Thoracic aorta (tissue), 2 donors: ENCODE measurements around the gene COPZ2. TPM values are rescaled to one million over a fixed set of nuclear protein-coding genes. Genes with fewer than 3 reads are reported as not detected.

Source experiments
- ATAC-seq: fragments of 150-250 bp; one replicate; pipeline ENCODE4 v1.8.0; 2017; ENCODE audit warnings: low read depth; ENCODE audit not compliant: insufficient number of reproducible peaks, low FRiP score
- DNase-seq: peaks from one replicate; pipeline ENCODE4 v3.0.0-alpha.2; 2020; ENCODE audit warnings: low spot score
- H3K27ac ChIP-seq, 2 donors: fragments of 200-600 bp; sonication (generic); 1 replicate in 1 of 2; 2 replicates in 1 of 2; pipeline ENCODE4 v1.5.1; 2016; ENCODE audit warnings: mild to moderate bottlenecking in 2 of 2, moderate library complexity in 2 of 2
- H3K27me3 ChIP-seq: fragments of 200-600 bp; sonication (generic); replicated peaks from 2 replicates; pipeline ENCODE4 v1.6.0; 2016; ENCODE audit warnings: mild to moderate bottlenecking; ENCODE audit not compliant: insufficient read depth
- H3K36me3 ChIP-seq: fragments of 200-600 bp; sonication (generic); one replicate; pipeline ENCODE4 v1.5.1; 2016
- H3K4me1 ChIP-seq, 2 donors: fragments of 200-600 bp; sonication (generic); 1 replicate in 1 of 2; 2 replicates in 1 of 2; pipeline versions ENCODE4 v1.5.1 to v1.6.0; 2016; ENCODE audit warnings: low read depth in 2 of 2, mild to moderate bottlenecking in 1 of 2; ENCODE audit not compliant: control insufficient read depth in 1 of 2
- H3K4me3 ChIP-seq: fragments of 200-600 bp; sonication (generic); 2 replicates; pipeline ENCODE4 v1.5.1; 2016; ENCODE audit warnings: mild to moderate bottlenecking
- H3K9me3 ChIP-seq: fragments of 200-600 bp; sonication (generic); 2 replicates; pipeline ENCODE4 v1.5.1; 2016
- total RNA-seq, 2 donors: library from RNA; depleted of rRNA; stranded (reverse); fragments of >200 nt; gene quantifications; one replicate each; pipeline versions ENCODE4 v1.1.0 to v1.2.3, GENCODE V29; 2016
- TF ChIP-seq, protein P1 (sequence below): fragments of 200-600 bp; sonication (generic); IDR thresholded peaks from one replicate; pipeline ENCODE4 v1.5.1; 2019; ENCODE audit warnings: antibody characterized with exemption

Gene COPZ2
- total RNA-seq, 2 donors from 2014 or later = 46.8 to 70.9 TPM

DNA sequence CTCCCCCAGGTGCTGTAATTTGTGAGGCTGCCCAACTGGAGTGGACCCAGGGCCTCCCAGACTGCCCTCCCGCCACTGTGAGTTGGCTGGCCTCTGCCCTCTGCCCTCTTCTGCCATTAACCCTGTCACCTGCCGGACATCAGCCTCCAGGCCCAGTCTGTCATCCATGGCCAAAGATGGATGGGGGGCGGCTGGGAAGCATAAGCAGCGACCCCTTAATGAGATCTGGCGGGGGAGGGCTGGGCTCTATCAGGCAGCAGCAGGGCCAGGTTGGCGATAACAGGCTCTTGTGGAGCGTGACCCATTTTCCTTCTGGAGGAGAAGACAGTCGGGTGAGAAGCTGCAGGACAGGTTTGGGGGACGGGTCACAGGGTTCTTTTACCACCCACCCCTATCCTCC is 41.4 kb downstream of the COPZ2 start:
- DNase-seq (no peak), ATAC-seq (no peak)
- no peaks in the 10 kb centered on the region for H3K9me3 ChIP-seq
- no peaks in the 10 kb centered on the region for H3K27me3 ChIP-seq
- no peaks in the 10 kb centered on the region for H3K4me1 ChIP-seq
- no peaks in the 10 kb centered on the region for H3K36me3 ChIP-seq
- TF ChIP-seq, protein P1, sequence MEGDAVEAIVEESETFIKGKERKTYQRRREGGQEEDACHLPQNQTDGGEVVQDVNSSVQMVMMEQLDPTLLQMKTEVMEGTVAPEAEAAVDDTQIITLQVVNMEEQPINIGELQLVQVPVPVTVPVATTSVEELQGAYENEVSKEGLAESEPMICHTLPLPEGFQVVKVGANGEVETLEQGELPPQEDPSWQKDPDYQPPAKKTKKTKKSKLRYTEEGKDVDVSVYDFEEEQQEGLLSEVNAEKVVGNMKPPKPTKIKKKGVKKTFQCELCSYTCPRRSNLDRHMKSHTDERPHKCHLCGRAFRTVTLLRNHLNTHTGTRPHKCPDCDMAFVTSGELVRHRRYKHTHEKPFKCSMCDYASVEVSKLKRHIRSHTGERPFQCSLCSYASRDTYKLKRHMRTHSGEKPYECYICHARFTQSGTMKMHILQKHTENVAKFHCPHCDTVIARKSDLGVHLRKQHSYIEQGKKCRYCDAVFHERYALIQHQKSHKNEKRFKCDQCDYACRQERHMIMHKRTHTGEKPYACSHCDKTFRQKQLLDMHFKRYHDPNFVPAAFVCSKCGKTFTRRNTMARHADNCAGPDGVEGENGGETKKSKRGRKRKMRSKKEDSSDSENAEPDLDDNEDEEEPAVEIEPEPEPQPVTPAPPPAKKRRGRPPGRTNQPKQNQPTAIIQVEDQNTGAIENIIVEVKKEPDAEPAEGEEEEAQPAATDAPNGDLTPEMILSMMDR = no peak
- no peak overlapping the region for H3K27ac ChIP-seq
- H3K4me3 ChIP-seq = no peak overlapping the region

- TF ChIP-seq, protein P1 = no peak
- ATAC-seq = no peak
- H3K27ac ChIP-seq = no peak overlapping the region
Measured at GRCh38 chr17:47995241-47995935, 42.2 kb downstream of the COPZ2 start.

DNA sequence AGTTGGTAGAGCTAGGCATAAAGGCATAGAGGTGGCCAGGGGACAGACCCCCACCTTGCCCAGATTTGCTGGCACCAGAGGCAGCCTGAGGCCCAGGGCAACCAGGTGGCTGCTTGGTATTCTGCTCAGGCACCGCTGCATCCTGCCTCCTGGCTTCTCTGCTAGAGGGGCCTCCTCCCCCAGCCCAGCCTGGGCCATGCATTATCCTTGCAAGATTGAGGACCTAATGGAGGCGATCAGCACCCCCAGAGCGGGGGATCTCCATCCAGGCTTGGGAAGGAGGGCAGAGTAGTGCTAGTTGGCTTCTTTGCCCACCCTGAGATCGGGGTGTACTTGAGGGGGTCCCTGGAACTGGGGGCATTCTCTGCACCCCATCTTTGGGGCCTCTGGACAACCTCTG is 42.9 kb downstream of the COPZ2 start:
- H3K9me3 ChIP-seq = no peaks in the 10 kb centered on the region
- H3K27ac ChIP-seq = no peak overlapping the region
- ATAC-seq (no peak), DNase-seq (no peak)
- no peaks in the 10 kb centered on the region for H3K36me3 ChIP-seq
- H3K4me3 ChIP-seq = no peak overlapping the region
- TF ChIP-seq, protein P1 = no peak
- no peaks in the 10 kb centered on the region for H3K27me3 ChIP-seq
- H3K4me1 ChIP-seq = no peaks in the 10 kb centered on the region

More at GRCh38 chr17:47995241-47995935, 42.2 kb downstream of the COPZ2 start:
- H3K36me3 ChIP-seq = no peaks in the 10 kb centered on the region
- H3K9me3 ChIP-seq = no peaks in the 10 kb centered on the region
- H3K4me3 ChIP-seq = no peak overlapping the region
- H3K27me3 ChIP-seq = no peaks in the 10 kb centered on the region
- DNase-seq = no peak
- no peaks in the 10 kb centered on the region for H3K4me1 ChIP-seq

DNA sequence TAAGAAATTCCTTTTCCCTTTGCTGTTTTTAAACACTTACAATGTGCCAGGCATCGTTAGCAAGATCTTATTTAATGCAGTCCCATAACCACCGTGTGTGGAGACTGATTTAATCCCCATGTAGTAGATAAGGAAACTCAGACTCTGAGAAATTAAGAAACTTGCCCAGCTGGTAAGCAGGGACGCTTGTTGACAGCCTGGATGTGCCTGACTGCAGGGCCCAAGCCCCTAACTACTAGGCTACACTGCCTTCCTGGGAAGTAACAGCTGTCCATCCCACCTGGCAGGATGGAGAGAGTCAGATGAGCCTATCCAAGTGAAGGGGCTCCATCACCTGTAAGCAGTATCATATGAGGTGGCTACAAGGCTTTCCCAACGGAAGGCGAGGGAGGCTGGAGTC is 43.6 kb downstream of the COPZ2 start:
- H3K4me3 ChIP-seq = no peak overlapping the region
- H3K36me3 ChIP-seq = no peaks in the 10 kb centered on the region
- DNase-seq = no peak
- no peak overlapping the region for H3K27ac ChIP-seq
- no peaks in the 10 kb centered on the region for H3K4me1 ChIP-seq
- H3K9me3 ChIP-seq = no peaks in the 10 kb centered on the region
- H3K27me3 ChIP-seq = no peaks in the 10 kb centered on the region
- TF ChIP-seq, protein P1 = no peak
- no peak for ATAC-seq

DNA sequence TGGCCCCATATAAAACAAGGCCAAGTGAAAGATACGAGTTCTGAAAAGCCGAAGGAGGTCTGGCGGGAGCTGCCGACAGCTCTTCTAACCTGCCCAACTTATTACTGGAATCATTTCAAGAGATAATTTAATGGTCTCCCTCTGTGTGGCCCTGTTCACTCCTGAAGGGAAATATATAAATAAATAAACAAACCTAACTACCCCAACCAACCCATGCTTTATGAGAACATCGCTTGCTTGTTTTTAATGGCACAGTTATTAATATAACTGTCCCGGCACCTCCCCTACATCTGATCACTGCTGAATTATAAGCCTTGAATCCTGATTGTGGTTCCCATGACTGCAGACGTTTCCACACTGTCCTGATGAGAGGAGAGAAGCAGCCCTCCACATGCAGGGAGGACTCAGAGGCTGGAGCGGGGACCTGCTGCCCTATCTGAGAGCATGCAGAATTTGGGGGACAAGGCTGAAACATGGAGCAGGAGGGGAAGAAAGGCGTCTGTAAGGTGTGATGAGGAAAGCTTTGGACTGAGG is 44.5 kb downstream of the COPZ2 start:
- H3K4me3 ChIP-seq = no peak overlapping the region
- no peak for ATAC-seq
- no peaks in the 10 kb centered on the region for H3K9me3 ChIP-seq
- no peaks in the 10 kb centered on the region for H3K36me3 ChIP-seq
- no peaks in the 10 kb centered on the region for H3K27me3 ChIP-seq
- no peak overlapping the region for H3K27ac ChIP-seq
- no peak for DNase-seq
- TF ChIP-seq, protein P1 = no peak
- H3K4me1 ChIP-seq = no peaks in the 10 kb centered on the region
